ENCODE measurements around the gene ZSCAN23. TPM values are rescaled to one million over a fixed set of nuclear protein-coding genes. Genes with fewer than 3 reads are reported as not detected.
"Not testable (repeated sequence)": the region's sequence is repeated elsewhere in the genome, so short reads cannot be mapped to it uniquely, and the experiment has no call there.

The ZSCAN23 gene
- 0.25 and 0.81 TPM in 2 replicates for total RNA-seq (2014; rRNA removed; shearing (Covaris generic))

- in situ Hi-C loops (cut with HindIII; ENCODE audit: low sequenced_read_pairs), result no loop called here
- DNase-seq (ENCODE audit: low spot score), result peak; percentile 89
Observed at GRCh38 chr6:28443112-28443773, at the start of gene ZSCAN23. TSS of gene ZSCAN23 (minus strand) at chr6:28443491. CDS start at chr6:28436266, 7,225 bp downstream.

GRCh38 chr6:28491984-28492317 is 48.7 kb upstream of the ZSCAN23 start:
- in situ Hi-C loops (cut with HindIII; ENCODE audit: low sequenced_read_pairs), result no loop called here
- DNase-seq (ENCODE audit: low spot score), result no peak

- in situ Hi-C loops (cut with HindIII; ENCODE audit: low sequenced_read_pairs), result no loop called here
- no peak for DNase-seq (ENCODE audit: low spot score)
Observed at GRCh38 chr6:28490205-28490890, 47.1 kb upstream of the ZSCAN23 start.

- in situ Hi-C loops (cut with HindIII; ENCODE audit: low sequenced_read_pairs), result no loop called here
- DNase-seq (ENCODE audit: low spot score), result peak; percentile 58
Observed at GRCh38 chr6:28489366-28490204, 46.3 kb upstream of the ZSCAN23 start.

- in situ Hi-C loops (cut with HindIII; ENCODE audit: low sequenced_read_pairs), result no loop called here
Observed at GRCh38 chr6:28488916-28489365, 45.6 kb upstream of the ZSCAN23 start.

GRCh38 chr6:28486988-28487742 is 43.9 kb upstream of the ZSCAN23 start:
- in situ Hi-C loops (cut with HindIII; ENCODE audit: low sequenced_read_pairs), result no loop called here
- no peak for DNase-seq (ENCODE audit: low spot score)

More at GRCh38 chr6:28488916-28489365, 45.6 kb upstream of the ZSCAN23 start:
- peak; percentile 35 for DNase-seq (ENCODE audit: low spot score)

- no peak for DNase-seq (ENCODE audit: low spot score)
- in situ Hi-C loops (cut with HindIII; ENCODE audit: low sequenced_read_pairs), result no loop called here
Observed at GRCh38 chr6:28486533-28486932, 43.2 kb upstream of the ZSCAN23 start.

GRCh38 chr6:28485482-28485881 is 42.2 kb upstream of the ZSCAN23 start:
- in situ Hi-C loops (cut with HindIII; ENCODE audit: low sequenced_read_pairs), result no loop called here
- DNase-seq (ENCODE audit: low spot score), result no peak

- in situ Hi-C loops (cut with HindIII; ENCODE audit: low sequenced_read_pairs), result no loop called here
- DNase-seq (ENCODE audit: low spot score), result no peak
Observed at GRCh38 chr6:28480253-28480932, 37.1 kb upstream of the ZSCAN23 start.

GRCh38 chr6:28478518-28478917 is 35.2 kb upstream of the ZSCAN23 start:
- in situ Hi-C loops (cut with HindIII; ENCODE audit: low sequenced_read_pairs), result no loop called here
- no peak for DNase-seq (ENCODE audit: low spot score)

- DNase-seq (ENCODE audit: low spot score), result peak; percentile 60
Observed at GRCh38 chr6:28474441-28475219, 31.3 kb upstream of the ZSCAN23 start.

GRCh38 chr6:28469153-28469745 is 26.0 kb upstream of the ZSCAN23 start:
- in situ Hi-C loops (cut with HindIII; ENCODE audit: low sequenced_read_pairs); DNase-seq (ENCODE audit: low spot score): not testable (repeated sequence)

More at GRCh38 chr6:28474441-28475219, 31.3 kb upstream of the ZSCAN23 start:
- in situ Hi-C loops (cut with HindIII; ENCODE audit: low sequenced_read_pairs), result no loop called here

GRCh38 chr6:28468056-28468455 is 24.8 kb upstream of the ZSCAN23 start:
- in situ Hi-C loops (cut with HindIII; ENCODE audit: low sequenced_read_pairs), result no loop called here
- DNase-seq (ENCODE audit: low spot score), result no peak

- in situ Hi-C loops (cut with HindIII; ENCODE audit: low sequenced_read_pairs), result no loop called here
- no peak for DNase-seq (ENCODE audit: low spot score)
Observed at GRCh38 chr6:28462401-28462800, 19.1 kb upstream of the ZSCAN23 start.

- no peak for DNase-seq (ENCODE audit: low spot score)
- in situ Hi-C loops (cut with HindIII; ENCODE audit: low sequenced_read_pairs), result no loop called here
Observed at GRCh38 chr6:28458568-28458967, 15.3 kb upstream of the ZSCAN23 start.

- in situ Hi-C loops (cut with HindIII; ENCODE audit: low sequenced_read_pairs), result no loop called here
- DNase-seq (ENCODE audit: low spot score), result no peak
Observed at GRCh38 chr6:28449056-28449455, 5.8 kb upstream of the ZSCAN23 start.

GRCh38 chr6:28447512-28447906 is 4.2 kb upstream of the ZSCAN23 start:
- in situ Hi-C loops (cut with HindIII; ENCODE audit: low sequenced_read_pairs); DNase-seq (ENCODE audit: low spot score): not testable (repeated sequence)

Data from G401 (cell line).